DOHH2 (cell line): ENCODE results near the gene GPR132.

Source experiments
- H3F3A ChIP-seq: fragments of 200-600 bp; sonication (generic), shearing (Covaris generic); 2 replicates; pipeline ENCODE4 v1.6.0; 2016; ENCODE audit warnings: antibody characterized with exemption, mild to moderate bottlenecking; ENCODE audit not compliant: control insufficient read depth, insufficient read depth
- H3K27ac ChIP-seq: fragments of 200-600 bp; sonication (generic); 2 replicates; pipeline ENCODE4 v1.5.1; 2014; ENCODE audit warnings: low read depth, mild to moderate bottlenecking, low read length, moderate library complexity
- H3K27me3 ChIP-seq: fragments of 200-600 bp; sonication (generic); 2 replicates; pipeline ENCODE4 v1.6.1; 2014; ENCODE audit warnings: mild to moderate bottlenecking, low read length, mixed read lengths; ENCODE audit not compliant: control insufficient read depth
- H3K36me3 ChIP-seq: fragments of 200-600 bp; sonication (generic); 2 replicates; pipeline ENCODE4 v1.6.1; 2014; ENCODE audit warnings: mild to moderate bottlenecking, low read length, moderate library complexity, mixed read lengths; ENCODE audit not compliant: control insufficient read depth
- H3K4me1 ChIP-seq: fragments of 200-600 bp; sonication (generic); 2 replicates; pipeline ENCODE4 v1.6.1; 2014; ENCODE audit warnings: mild to moderate bottlenecking, low read length, mixed read lengths; ENCODE audit not compliant: control insufficient read depth
- H3K4me2 ChIP-seq: fragments of 200-600 bp; sonication (generic); 2 replicates; pipeline ENCODE4 v1.6.0; 2014; ENCODE audit warnings: mild to moderate bottlenecking, low read length, moderate library complexity
- H3K4me3 ChIP-seq: fragments of 200-600 bp; sonication (generic); 2 replicates; pipeline ENCODE4 v1.5.1; 2014; ENCODE audit warnings: mild to moderate bottlenecking, low read length, mixed read lengths
- H3K79me2 ChIP-seq: fragments of 200-600 bp; sonication (generic); 2 replicates; pipeline ENCODE4 v1.6.1; 2014; ENCODE audit warnings: mild to moderate bottlenecking, low read length, mixed read lengths; ENCODE audit not compliant: control insufficient read depth
- H3K9me2 ChIP-seq: fragments of 200-600 bp; sonication (generic); replicated peaks from 2 replicates; pipeline ENCODE4 v1.6.1; 2014; ENCODE audit warnings: mild to moderate bottlenecking, low read length, mixed read lengths; ENCODE audit not compliant: control insufficient read depth
- H3K9me3 ChIP-seq: fragments of 200-600 bp; sonication (generic); 2 replicates; pipeline ENCODE4 v1.6.1; 2014; ENCODE audit warnings: antibody characterized with exemption, low read length, mixed read lengths; ENCODE audit not compliant: control insufficient read depth, insufficient read depth
- H4K20me1 ChIP-seq: fragments of 200-600 bp; sonication (generic); 2 replicates; pipeline ENCODE4 v1.6.0; 2014; ENCODE audit warnings: low read depth, mild to moderate bottlenecking, antibody characterized with exemption, low read length, moderate library complexity; ENCODE audit not compliant: control insufficient read depth, insufficient read depth
- EZH2phosphoT487 ChIP-seq: fragments of 200-600 bp; sonication (generic); IDR thresholded peaks from 2 replicates; pipeline ENCODE4 v1.6.1; 2017; ENCODE audit warnings: borderline replicate concordance, mild to moderate bottlenecking, antibody characterized with exemption, low read length, moderate library complexity, mixed read lengths
- TF ChIP-seq, protein P1 (sequence below): fragments of 200-600 bp; sonication (generic); IDR thresholded peaks from one replicate; pipeline ENCODE4 v1.5.1; 2014; ENCODE audit warnings: antibody characterized with exemption, mild to moderate bottlenecking, low read depth, low read length; ENCODE audit not compliant: poor library complexity, severe bottlenecking

The GPR132 gene

DNA sequence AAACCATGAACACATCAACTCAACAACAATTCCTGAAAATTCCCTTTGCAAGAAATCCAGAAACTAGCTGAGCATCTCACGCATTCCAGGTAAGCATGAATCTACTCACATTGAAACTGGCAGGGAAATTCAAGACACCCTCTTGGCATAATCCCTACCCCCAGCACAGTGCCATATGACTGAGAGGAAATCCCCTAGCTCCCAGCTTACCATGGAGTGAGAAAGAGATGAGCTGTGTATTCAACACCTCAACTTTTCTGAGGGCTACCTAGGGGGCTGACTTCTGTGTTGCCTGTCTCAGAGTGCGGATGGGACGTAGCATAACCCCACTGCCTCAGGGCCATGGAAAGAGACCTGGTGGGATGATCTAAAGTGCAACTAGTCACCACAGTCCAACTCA, 37.7 kb upstream of the GPR132 start:
- no peak overlapping the region for H3K4me3 ChIP-seq
- no peaks in the 10 kb centered on the region for H3K79me2 ChIP-seq
- H4K20me1 ChIP-seq, result no peaks in the 10 kb centered on the region
- H3K36me3 ChIP-seq, result no peaks in the 10 kb centered on the region
- H3K4me2 ChIP-seq, result no peak overlapping the region
- H3K9me2 ChIP-seq, result no peaks in the 10 kb centered on the region
- no peak overlapping the region for H3K27ac ChIP-seq
- H3K4me1 ChIP-seq, result peaks cover 4% of the 10 kb centered on the region; the same call in 1 of the 2 replicates
- peaks cover 22% of the 10 kb centered on the region for H3K27me3 ChIP-seq
- H3F3A ChIP-seq, result no peaks in the 10 kb centered on the region
- peaks cover 5% of the 10 kb centered on the region for H3K9me3 ChIP-seq
- no peak for TF ChIP-seq EZH2phosphoT487

DNA sequence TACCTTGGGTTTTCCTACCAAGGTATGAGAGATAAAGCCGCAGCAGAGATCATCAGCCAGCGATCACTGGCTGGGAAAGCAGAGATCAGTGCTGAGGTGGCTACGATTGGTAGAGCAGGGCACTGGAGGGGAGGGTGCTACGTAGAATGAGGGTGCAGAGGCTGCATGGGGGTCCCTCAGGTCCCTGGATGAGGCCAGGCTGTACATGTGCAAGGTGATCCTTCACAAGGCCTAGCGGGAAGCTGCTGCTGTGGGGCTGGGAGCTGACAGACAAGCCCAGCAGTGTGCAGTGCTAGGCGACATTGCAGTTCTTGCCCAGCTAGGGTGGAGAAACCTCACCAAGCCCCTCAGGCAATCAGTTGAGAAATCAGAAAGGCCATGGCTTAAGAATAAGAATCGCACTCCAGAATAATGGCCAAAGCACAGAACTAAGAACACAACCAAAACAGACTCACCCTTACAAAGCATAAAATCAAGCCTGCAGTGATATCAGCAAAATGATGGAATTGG, 37.2 kb upstream of the GPR132 start:
- TF ChIP-seq, protein P1, sequence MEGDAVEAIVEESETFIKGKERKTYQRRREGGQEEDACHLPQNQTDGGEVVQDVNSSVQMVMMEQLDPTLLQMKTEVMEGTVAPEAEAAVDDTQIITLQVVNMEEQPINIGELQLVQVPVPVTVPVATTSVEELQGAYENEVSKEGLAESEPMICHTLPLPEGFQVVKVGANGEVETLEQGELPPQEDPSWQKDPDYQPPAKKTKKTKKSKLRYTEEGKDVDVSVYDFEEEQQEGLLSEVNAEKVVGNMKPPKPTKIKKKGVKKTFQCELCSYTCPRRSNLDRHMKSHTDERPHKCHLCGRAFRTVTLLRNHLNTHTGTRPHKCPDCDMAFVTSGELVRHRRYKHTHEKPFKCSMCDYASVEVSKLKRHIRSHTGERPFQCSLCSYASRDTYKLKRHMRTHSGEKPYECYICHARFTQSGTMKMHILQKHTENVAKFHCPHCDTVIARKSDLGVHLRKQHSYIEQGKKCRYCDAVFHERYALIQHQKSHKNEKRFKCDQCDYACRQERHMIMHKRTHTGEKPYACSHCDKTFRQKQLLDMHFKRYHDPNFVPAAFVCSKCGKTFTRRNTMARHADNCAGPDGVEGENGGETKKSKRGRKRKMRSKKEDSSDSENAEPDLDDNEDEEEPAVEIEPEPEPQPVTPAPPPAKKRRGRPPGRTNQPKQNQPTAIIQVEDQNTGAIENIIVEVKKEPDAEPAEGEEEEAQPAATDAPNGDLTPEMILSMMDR, result no peak
- no peak for TF ChIP-seq EZH2phosphoT487
- H3K79me2 ChIP-seq, result no peaks in the 10 kb centered on the region

DNA sequence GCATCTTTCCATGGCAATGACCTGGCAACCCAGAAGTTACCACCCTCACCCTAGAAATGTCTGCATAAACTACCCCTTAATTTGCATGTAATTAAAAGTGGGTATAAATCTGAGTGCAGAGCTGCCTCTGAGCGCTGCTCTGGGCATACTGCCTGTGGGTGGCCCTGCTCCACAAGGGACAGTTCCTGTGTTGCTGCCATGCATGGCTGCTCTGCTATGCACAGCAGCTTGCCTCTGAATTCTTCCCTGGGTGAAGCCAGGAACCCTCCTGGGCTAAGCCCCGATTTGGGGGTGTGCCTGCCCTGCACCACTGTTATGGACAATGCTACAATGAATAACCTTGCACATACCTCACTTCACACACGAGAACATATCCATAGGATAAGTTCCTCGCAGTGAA, 35.7 kb upstream of the GPR132 start:
- Histone ChIP-seq H3F3A (no peaks in the 10 kb centered on the region), H3K9me2 (no peaks in the 10 kb centered on the region), H4K20me1 (no peaks in the 10 kb centered on the region), H3K4me1 (peaks cover 4% of the 10 kb centered on the region; the same call in 1 of the 2 replicates), H3K27ac (no peak overlapping the region), H3K4me2 (no peak overlapping the region), H3K36me3 (no peaks in the 10 kb centered on the region), H3K27me3 (peaks cover 10% of the 10 kb centered on the region; the same call in 1 of the 2 replicates), H3K4me3 (no peak overlapping the region), H3K79me2 (no peaks in the 10 kb centered on the region), H3K9me3 (peaks cover 5% of the 10 kb centered on the region)
- TF ChIP-seq, protein P1, result no peak
- TF ChIP-seq EZH2phosphoT487, result no peak

More for the DNA sequence above, 37.2 kb upstream of the GPR132 start:
- no peaks in the 10 kb centered on the region for H3F3A ChIP-seq
- peaks cover 5% of the 10 kb centered on the region for H3K9me3 ChIP-seq
- H3K4me2 ChIP-seq, result no peak overlapping the region
- H4K20me1 ChIP-seq, result no peaks in the 10 kb centered on the region
- no peak overlapping the region for H3K4me3 ChIP-seq
- no peak overlapping the region for H3K27ac ChIP-seq
- peaks cover 4% of the 10 kb centered on the region; the same call in 1 of the 2 replicates for H3K4me1 ChIP-seq
- no peaks in the 10 kb centered on the region for H3K36me3 ChIP-seq
- H3K27me3 ChIP-seq, result peaks cover 22% of the 10 kb centered on the region
- no peaks in the 10 kb centered on the region for H3K9me2 ChIP-seq

- no peaks in the 10 kb centered on the region for H3K36me3 ChIP-seq
- TF ChIP-seq, protein P1, result no peak
- no peak for TF ChIP-seq EZH2phosphoT487
- H3K27me3 ChIP-seq, result peaks cover 10% of the 10 kb centered on the region
- no peaks in the 10 kb centered on the region; the same call in 1 of the 2 replicates for H3K4me1 ChIP-seq
- H3K4me2 ChIP-seq, result no peak overlapping the region
- H3K27ac ChIP-seq, result no peak overlapping the region
- H4K20me1 ChIP-seq, result no peaks in the 10 kb centered on the region
- peaks cover 5% of the 10 kb centered on the region for H3K9me3 ChIP-seq
- no peaks in the 10 kb centered on the region for H3F3A ChIP-seq
- no peaks in the 10 kb centered on the region for H3K9me2 ChIP-seq
- H3K4me3 ChIP-seq, result no peak overlapping the region
- no peaks in the 10 kb centered on the region for H3K79me2 ChIP-seq
These were observed 34.5 kb upstream of the GPR132 start for GRCh38 chr14:105099778-105100177.
